SU-DHL-6 (cell line): ENCODE results near the gene KRT82.

Experiments used
- H2AFZ ChIP-seq: fragments of 200-600 bp; sonication (generic); 2 replicates; pipeline ENCODE4 v1.6.1; 2014; ENCODE audit warnings: low read depth, mild to moderate bottlenecking, moderate library complexity, mixed read lengths, antibody characterized with exemption, low read length; ENCODE audit not compliant: severe bottlenecking
- H3F3A ChIP-seq: fragments of 200-600 bp; shearing (Covaris generic); 2 replicates; pipeline ENCODE4 v1.6.0; 2016; ENCODE audit warnings: antibody characterized with exemption, mild to moderate bottlenecking; ENCODE audit not compliant: insufficient read depth
- H3K27ac ChIP-seq: fragments of 200-600 bp; sonication (generic); 2 replicates; pipeline ENCODE4 v1.5.1; 2016; ENCODE audit warnings: low read depth, mild to moderate bottlenecking, low read length, moderate library complexity, mixed read lengths
- H3K27me3 ChIP-seq: fragments of 200-600 bp; sonication (generic), shearing (Covaris generic); 2 replicates; pipeline ENCODE4 v1.6.0; 2014; ENCODE audit warnings: mild to moderate bottlenecking, low read length
- H3K36me3 ChIP-seq: fragments of 200-600 bp; sonication (generic); 2 replicates; pipeline ENCODE4 v1.6.1; 2014; ENCODE audit warnings: mild to moderate bottlenecking, low read length, mixed read lengths
- H3K4me2 ChIP-seq: fragments of 300-600, 200-600 bp; shearing (Covaris generic), sonication (generic); 2 replicates; pipeline ENCODE4 v1.6.0; 2014; ENCODE audit warnings: low read length, low read depth, mild to moderate bottlenecking; ENCODE audit not compliant: poor library complexity, severe bottlenecking
- H3K4me3 ChIP-seq: fragments of 200-600 bp; sonication (generic); 2 replicates; pipeline ENCODE4 v1.5.1; 2014; ENCODE audit warnings: antibody characterized with exemption, low read length, mild to moderate bottlenecking, mixed read lengths; ENCODE audit not compliant: insufficient read depth, poor library complexity, severe bottlenecking
- H3K79me2 ChIP-seq: fragments of 200-600 bp; sonication (generic); 2 replicates; pipeline ENCODE4 v1.6.1; 2014; ENCODE audit warnings: mild to moderate bottlenecking, low read length, moderate library complexity; ENCODE audit not compliant: insufficient read depth
- H3K9ac ChIP-seq: fragments of 200-600 bp; sonication (generic); 2 replicates; pipeline ENCODE4 v1.7.0; 2014; ENCODE audit warnings: mild to moderate bottlenecking, low read length
- H3K9me2 ChIP-seq: fragments of 200-600 bp; sonication (generic); replicated peaks from 2 replicates; pipeline ENCODE4 v1.6.1; 2014; ENCODE audit warnings: low read length; ENCODE audit not compliant: insufficient read depth
- H3K9me3 ChIP-seq: fragments of 200-600 bp; sonication (generic); 2 replicates; pipeline ENCODE4 v1.6.1; 2014; ENCODE audit warnings: low read length, mixed read lengths; ENCODE audit not compliant: insufficient read depth
- H4K20me1 ChIP-seq: fragments of 200-600 bp; sonication (generic); 2 replicates; pipeline ENCODE4 v1.6.1; 2014; ENCODE audit warnings: low read depth, mild to moderate bottlenecking, antibody characterized with exemption, low read length, moderate library complexity, mixed read lengths
- CTCF ChIP-seq: fragments of 200-600 bp; sonication (generic); IDR thresholded peaks from one replicate; pipeline ENCODE4 v1.5.1; 2017; ENCODE audit warnings: antibody characterized with exemption, mild to moderate bottlenecking, low read length, moderate library complexity; ENCODE audit not compliant: insufficient read depth, poor library complexity, severe bottlenecking
- EZH2phosphoT487 ChIP-seq: fragments of 200-600 bp; sonication (generic), shearing (Covaris generic); conservative IDR thresholded peaks from 2 replicates; pipeline ENCODE4 v1.6.1; 2018; ENCODE audit warnings: mild to moderate bottlenecking, antibody characterized with exemption, low read length, moderate library complexity, mixed read lengths

KRT82 gene

DNA sequence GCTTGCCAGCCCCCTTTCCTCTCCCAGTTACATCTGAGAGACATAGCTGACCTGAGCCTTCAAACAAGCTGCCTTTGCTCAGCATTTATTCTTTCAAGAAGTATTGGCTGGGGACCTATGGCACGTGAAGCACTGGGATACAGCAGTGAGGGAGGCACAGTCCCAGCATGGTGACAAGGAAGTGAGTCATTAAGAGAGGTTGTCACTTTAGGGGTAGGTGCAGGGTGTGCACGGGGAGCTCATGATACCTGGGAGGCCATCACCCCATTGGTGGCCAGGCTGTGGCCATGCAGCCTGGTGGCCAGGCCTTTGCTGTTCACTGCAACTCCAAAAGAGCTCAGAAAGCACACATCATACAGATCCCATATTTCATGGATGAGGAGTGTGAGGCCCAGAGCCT is 33.7 kb upstream of the KRT82 start:
- Histone ChIP-seq H3K36me3 (no peaks in the 10 kb centered on the region), H3K4me2 (no peak overlapping the region), H3K9me3 (no peaks in the 10 kb centered on the region), H3K9ac (no peak overlapping the region), H3K79me2 (no peaks in the 10 kb centered on the region), H3K9me2 (no peaks in the 10 kb centered on the region), H3K4me3 (no peak overlapping the region), H3K27ac (no peak overlapping the region), H4K20me1 (no peaks in the 10 kb centered on the region), H2AFZ (no peak overlapping the region), H3F3A (no peaks in the 10 kb centered on the region), H3K27me3 (no peaks in the 10 kb centered on the region)
- TF ChIP-seq CTCF (no peak), EZH2phosphoT487 (no peak)

DNA sequence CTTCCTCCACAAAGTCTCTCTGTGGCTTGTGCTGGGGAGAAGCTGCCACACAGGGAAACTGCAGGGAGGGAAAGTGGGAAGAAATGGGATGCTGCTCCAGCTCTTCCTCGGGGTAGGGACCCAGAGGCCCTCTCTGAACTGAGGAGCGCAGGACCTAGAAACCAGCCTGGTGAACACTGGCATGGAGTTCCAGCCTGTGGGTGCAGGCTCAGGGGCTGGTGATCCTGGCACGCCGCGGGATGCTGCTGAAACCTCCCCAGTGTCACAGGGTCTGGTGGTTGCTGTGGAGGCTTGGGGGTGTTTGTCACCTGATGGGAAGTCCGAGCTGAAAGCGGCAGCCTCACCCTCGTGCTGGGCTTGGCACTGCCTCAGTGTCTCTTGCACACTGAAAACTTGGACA is 33.3 kb upstream of the KRT82 start:
- Histone ChIP-seq H3K36me3 (no peaks in the 10 kb centered on the region), H3K27ac (no peak overlapping the region), H3K9me3 (no peaks in the 10 kb centered on the region), H2AFZ (no peak overlapping the region), H3K4me2 (no peak overlapping the region), H3K27me3 (no peaks in the 10 kb centered on the region), H3K4me3 (no peak overlapping the region), H3K9me2 (no peaks in the 10 kb centered on the region), H3K9ac (no peak overlapping the region), H3K79me2 (no peaks in the 10 kb centered on the region), H4K20me1 (no peaks in the 10 kb centered on the region), H3F3A (no peaks in the 10 kb centered on the region)
- TF ChIP-seq EZH2phosphoT487 (no peak), CTCF (no peak)

DNA sequence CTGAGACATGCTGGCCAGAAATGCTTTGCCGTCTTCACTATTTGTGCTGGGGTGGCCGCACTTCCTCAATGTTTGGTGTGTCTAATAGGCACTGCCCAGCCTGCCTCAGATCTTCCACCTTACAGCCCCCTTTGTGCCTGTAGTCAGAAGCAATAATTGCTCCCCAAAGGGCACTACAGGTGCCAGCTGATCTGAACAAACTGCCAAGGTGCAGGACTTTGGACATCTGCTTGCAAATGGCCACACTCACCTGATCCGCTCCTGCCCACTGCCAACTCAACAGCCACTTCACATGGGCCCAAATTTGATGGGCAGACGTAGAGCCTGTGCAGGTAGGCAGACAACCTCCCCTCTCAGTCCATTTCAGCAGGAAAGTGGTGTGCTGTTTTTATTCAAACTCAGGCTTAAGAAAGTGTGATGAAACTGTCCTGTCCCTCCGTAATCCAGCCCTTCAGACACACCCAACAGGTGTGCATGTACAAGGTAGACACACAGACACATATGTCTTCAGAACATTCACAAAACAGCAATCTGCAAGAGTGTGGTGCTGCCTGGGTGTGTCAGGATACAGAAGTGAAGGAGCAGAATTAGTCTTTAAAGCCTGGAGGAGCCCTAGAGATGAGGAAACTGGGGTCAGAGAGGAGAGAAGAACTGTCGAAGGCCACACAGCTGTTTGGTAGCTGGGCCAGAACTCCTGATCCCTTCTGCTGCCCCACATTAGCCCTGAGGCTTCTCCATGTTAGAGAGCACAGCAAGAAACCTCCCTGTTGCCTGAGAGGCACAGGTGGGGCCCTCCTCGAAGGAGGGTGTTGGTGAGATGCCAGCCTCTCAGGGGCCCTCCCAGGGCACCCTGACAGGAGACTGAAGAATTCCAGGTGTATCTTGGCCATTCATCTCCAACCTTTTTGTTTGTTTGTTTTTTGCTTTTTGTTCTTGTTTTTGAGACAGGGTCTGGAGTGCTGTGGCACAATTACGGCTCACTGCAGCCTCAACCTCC is 32.5 kb upstream of the KRT82 start:
- Histone ChIP-seq H4K20me1 (no peaks in the 10 kb centered on the region), H3F3A (no peaks in the 10 kb centered on the region), H3K36me3 (no peaks in the 10 kb centered on the region), H3K79me2 (no peaks in the 10 kb centered on the region), H3K9me2 (no peaks in the 10 kb centered on the region), H3K9ac (no peak overlapping the region), H3K27ac (no peak overlapping the region), H3K27me3 (no peaks in the 10 kb centered on the region), H2AFZ (no peak overlapping the region), H3K4me3 (no peak overlapping the region), H3K9me3 (no peaks in the 10 kb centered on the region), H3K4me2 (no peak overlapping the region)
- no peak for TF ChIP-seq EZH2phosphoT487
- no peak for TF ChIP-seq CTCF
